ENCODE results near the gene C11orf54.

- TF ChIP-seq CREB5 (CRISPR knock-in tag; IDR thresholded peaks at IDR 0.05; ENCODE audit: low read depth) (no peak), PATZ1 (CRISPR knock-in tag; IDR thresholded peaks at IDR 0.05; ENCODE audit: borderline replicate concordance) (no peak), TSHZ2 (CRISPR knock-in tag; IDR thresholded peaks at IDR 0.05) (no peak), ARNTL (CRISPR knock-in tag; IDR thresholded peaks at IDR 0.05; ENCODE audit: borderline replicate concordance, low read depth) (no peak), GLIS3 (CRISPR knock-in tag; IDR thresholded peaks at IDR 0.05) (no peak)
Observed at GRCh38 chr11:93700830-93701229, 40.6 kb upstream of the C11orf54 start.

Measured in SK-N-SH treated with all-trans-retinoic acid at 6 μM for 48 hours (cell line).